GM12865 (cell line): ENCODE data around the gene TMEM270.

ENCODE experiments used
- DNase-seq: peaks from one replicate; pipeline ENCODE4 v3.0.0; 2010; ENCODE audit warnings: low read depth
- H3K4me3 ChIP-seq: 2 replicates; pipeline ENCODE4 v1.5.1; 2011; ENCODE audit warnings: mild to moderate bottlenecking, low read depth, low read length, control low read depth
- TF ChIP-seq, protein P1 (sequence below): IDR thresholded peaks from 2 replicates; pipeline ENCODE4 v1.5.1; 2011; ENCODE audit warnings: low read length, control low read depth, low read depth, inconsistent platforms; ENCODE audit not compliant: insufficient read depth; ENCODE audit errors: missing control alignments

Gene TMEM270

DNA sequence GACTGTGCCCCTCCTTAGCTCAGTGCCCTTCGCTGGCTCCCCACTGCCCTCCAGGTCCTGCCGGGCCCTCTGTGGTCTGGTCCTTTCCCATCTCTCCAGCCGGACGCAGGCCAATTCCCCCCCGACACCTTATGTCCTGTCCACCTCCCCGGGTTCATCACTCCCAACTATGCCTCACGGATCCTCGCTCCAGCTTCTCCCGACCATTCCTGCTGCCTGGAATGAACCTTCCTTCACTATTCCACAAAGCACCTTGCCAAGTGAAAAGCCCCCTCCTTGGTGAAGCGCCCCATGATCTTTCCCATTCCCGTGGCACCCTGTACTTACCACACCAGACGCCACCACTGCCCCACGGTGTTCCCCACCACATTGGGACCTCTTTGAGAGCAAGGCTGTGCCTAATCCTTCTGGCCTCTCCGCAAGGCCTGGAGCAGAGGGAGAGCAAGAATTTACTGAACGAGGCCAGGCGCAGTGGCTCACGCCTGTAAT lies 47.2 kb downstream of the TMEM270 start:
- H3K4me3 ChIP-seq = no peak overlapping the region
- no peak for DNase-seq
- TF ChIP-seq, protein P1, sequence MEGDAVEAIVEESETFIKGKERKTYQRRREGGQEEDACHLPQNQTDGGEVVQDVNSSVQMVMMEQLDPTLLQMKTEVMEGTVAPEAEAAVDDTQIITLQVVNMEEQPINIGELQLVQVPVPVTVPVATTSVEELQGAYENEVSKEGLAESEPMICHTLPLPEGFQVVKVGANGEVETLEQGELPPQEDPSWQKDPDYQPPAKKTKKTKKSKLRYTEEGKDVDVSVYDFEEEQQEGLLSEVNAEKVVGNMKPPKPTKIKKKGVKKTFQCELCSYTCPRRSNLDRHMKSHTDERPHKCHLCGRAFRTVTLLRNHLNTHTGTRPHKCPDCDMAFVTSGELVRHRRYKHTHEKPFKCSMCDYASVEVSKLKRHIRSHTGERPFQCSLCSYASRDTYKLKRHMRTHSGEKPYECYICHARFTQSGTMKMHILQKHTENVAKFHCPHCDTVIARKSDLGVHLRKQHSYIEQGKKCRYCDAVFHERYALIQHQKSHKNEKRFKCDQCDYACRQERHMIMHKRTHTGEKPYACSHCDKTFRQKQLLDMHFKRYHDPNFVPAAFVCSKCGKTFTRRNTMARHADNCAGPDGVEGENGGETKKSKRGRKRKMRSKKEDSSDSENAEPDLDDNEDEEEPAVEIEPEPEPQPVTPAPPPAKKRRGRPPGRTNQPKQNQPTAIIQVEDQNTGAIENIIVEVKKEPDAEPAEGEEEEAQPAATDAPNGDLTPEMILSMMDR = no peak

DNA sequence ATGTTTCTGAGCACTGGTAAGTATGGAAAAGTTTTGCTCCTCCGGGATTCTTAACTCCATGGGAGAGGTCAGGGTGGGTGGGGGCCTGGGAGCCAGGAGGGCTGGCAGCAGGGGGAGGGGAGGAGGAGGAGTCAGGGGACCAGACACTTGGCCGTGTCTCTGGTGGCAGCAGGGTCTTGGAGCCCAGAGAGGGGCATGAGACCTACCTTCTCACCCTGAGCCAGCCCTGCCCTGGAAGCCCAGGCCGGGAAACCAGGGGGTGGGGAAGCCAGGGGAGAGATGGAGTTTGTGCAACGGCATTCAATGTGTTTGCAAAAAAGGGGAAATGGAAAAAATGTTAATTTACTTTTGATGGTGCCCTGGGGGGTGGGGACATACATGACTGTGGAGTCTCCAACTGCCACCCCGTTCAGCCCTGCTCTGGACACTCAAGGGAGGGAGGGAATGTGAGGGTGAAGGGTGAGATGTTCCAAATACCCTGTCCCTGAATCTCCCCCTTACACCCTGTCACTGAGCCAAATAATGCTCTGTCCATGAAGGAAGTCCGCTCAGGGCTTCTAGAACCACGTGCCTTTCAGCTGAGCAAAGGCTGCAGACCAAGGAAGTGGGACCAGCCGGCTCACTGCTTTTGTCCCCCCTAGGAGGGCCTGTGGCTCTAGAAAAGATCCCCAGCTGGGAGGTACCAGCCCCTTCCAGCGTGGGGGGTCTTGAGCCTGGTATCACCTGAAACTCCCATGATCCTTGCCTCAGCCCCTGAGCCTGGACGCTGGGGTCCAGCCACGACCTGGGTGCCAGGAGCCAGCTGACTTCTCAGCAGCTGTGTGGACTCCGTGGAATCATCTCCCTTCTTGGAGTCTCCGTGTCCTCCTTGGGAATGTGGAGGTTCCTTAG lies 48.3 kb downstream of the TMEM270 start:
- no peak for DNase-seq
- no peak overlapping the region for H3K4me3 ChIP-seq
- TF ChIP-seq, protein P1 = no peak

DNA sequence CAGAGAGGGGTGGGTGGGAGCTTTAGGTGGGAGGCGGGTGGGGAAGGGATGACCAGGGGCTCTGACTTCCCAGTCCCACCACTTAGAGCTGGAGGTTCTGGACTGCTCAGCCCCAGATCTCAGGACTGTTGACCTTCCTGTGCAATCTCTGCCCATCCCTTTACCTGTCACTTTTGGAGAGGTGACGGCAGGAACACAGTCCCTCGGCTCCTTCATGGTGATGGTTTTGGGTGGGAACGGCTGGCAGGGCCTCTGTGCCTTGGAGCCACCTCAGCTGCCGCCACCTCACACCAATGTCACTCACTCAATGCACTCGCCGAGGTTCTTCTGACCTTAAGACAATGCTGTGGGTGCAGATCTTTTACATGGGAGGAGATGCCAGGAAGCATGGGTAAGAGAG lies 49.0 kb downstream of the TMEM270 start:
- TF ChIP-seq, protein P1 = no peak
- no peak overlapping the region for H3K4me3 ChIP-seq
- DNase-seq = no peak

DNA sequence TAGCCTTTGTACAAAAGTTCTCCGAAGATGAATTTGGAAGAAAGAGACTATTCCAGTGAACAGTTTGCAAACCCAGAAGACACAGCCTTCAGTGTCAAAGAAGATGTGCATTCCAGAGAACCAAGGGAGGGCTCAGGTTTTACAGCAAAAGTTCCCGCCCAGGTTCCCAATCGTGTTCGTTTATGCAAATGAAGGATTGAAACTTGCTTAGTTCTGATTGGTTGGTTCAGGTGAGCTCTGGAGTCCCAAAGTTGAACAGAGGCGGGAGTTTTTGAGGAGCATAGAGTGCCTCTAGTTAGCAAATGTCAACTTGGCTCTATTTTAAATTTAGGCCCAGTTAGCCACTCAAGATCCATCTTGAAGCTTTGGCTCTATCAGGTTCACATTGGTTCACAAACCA lies 51.3 kb downstream of the TMEM270 start:
- TF ChIP-seq, protein P1 = no peak
- H3K4me3 ChIP-seq = no peak overlapping the region
- DNase-seq = no peak
